AG09309 (cell line): ENCODE data around the gene ERVMER34-1.

Experiments used
- DNase-seq: peaks from one replicate; pipeline ENCODE4 v3.0.0-alpha.2; 2010; ENCODE audit warnings: low read depth
- H3K4me3 ChIP-seq: 2 replicates; pipeline ENCODE4 v1.5.1; 2011; ENCODE audit warnings: mild to moderate bottlenecking, low read depth, low read length, moderate library complexity; ENCODE audit not compliant: control insufficient read depth
- CTCF ChIP-seq: IDR thresholded peaks from 2 replicates; pipeline ENCODE4 v1.5.1; 2011; ENCODE audit warnings: mild to moderate bottlenecking, low read depth, low read length, inconsistent platforms; ENCODE audit not compliant: insufficient read depth, control insufficient read depth; ENCODE audit errors: missing control alignments

The ERVMER34-1 gene

DNA sequence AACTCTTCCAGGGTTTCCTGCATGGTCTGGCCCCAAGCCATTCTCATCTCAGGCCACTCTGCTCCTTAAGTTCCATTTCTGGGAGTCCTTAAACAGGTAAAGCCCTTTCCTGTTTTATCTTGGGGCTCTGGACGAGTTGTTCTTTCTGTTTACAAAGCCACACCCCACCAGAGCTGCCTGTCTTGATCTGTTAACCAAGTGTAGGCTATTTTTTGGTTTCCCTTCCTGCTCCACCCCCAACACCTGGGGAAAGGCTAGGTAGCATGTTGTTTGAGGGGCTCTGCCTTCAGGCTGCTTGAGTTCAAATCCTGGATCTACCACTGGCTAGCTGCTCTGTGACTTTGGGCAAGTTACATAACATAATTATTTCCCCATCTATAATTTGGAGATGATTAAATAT, 40.0 kb downstream of the ERVMER34-1 start:
- no peak overlapping the region for H3K4me3 ChIP-seq
- no peak for TF ChIP-seq CTCF
- no peak for DNase-seq

GRCh38 chr4:52709155-52709554, 42.1 kb downstream of the ERVMER34-1 start:
- no peak for TF ChIP-seq CTCF
- H3K4me3 ChIP-seq = no peak overlapping the region
- DNase-seq = no peak

GRCh38 chr4:52704661-52705060, 46.6 kb downstream of the ERVMER34-1 start:
- DNase-seq = no peak

GRCh38 chr4:52704133-52704532, 47.1 kb downstream of the ERVMER34-1 start:
- H3K4me3 ChIP-seq = no peak overlapping the region
- no peak for DNase-seq
- TF ChIP-seq CTCF = no peak

More at GRCh38 chr4:52704661-52705060, 46.6 kb downstream of the ERVMER34-1 start:
- no peak for TF ChIP-seq CTCF
- H3K4me3 ChIP-seq = no peak overlapping the region

- no peak for DNase-seq
- TF ChIP-seq CTCF = no peak
- H3K4me3 ChIP-seq = no peak overlapping the region
Measured at GRCh38 chr4:52701207-52701606, 50.0 kb downstream of the ERVMER34-1 start.

GRCh38 chr4:52694936-52695335, 56.3 kb downstream of the ERVMER34-1 start:
- TF ChIP-seq CTCF = no peak
- no peak for DNase-seq
- no peak overlapping the region for H3K4me3 ChIP-seq

GRCh38 chr4:52693492-52693891, 57.7 kb downstream of the ERVMER34-1 start:
- TF ChIP-seq CTCF = no peak
- H3K4me3 ChIP-seq = no peak overlapping the region

More at GRCh38 chr4:52693492-52693891, 57.7 kb downstream of the ERVMER34-1 start:
- DNase-seq = no peak
